HG02938 (cell line): ENCODE results near the gene RALB.
"Not testable (repeated sequence)": the region's sequence is repeated elsewhere in the genome, so short reads cannot be mapped to it uniquely, and the experiment has no call there.

Experiments
- ATAC-seq: cut with Tn5 transposase; IDR thresholded peaks from one replicate; pipeline ENCODE4 v1.9.1; 2021; ENCODE audit warnings: mild to moderate bottlenecking, moderate library complexity; ENCODE audit not compliant: unreplicated experiment

The RALB gene

DNA sequence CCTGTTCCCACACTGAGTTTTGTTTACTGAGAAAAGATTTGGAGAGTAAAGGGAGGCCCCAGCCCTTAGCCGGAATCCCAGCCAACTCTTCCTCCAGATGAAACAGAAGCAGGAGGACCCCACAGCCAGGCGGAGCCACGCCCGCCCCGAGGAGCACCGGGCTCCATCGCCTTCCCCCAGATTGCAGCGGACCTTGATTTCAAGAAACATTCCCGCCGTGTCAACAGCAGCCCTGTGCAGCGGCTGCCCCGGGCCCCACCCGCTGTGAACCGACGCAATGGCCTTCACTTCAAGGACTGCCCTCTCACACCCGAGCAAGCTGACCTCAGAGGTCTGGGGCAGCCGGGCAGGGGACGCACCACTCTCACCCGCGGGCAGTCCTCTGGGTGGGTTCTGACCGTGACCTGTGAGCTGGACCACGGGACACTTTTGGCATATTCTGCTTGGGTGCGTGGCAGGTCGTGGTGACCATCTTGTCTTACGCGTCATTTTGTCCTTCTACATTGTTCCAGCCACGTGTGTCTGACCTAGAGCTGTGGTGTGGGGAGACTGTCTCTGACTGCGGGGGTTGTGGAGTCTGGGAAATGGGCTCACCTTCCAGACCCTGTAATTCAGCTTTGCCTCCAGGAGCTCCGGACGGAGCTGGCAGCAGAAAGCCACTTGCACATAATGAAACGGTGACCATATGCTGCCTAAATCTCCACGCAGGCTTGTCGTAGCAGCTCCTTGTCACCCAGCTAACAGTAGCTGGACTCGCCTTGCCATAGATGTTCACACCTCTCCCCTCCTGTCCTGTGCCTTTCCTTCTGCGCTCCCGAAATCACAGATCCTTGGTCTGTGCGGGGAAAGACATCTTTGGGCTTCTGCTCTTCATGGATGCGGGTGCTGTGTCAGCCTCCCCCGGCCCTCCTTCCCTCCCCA lies 61.3 kb downstream of the RALB start:
- ATAC-seq, result no peak

DNA sequence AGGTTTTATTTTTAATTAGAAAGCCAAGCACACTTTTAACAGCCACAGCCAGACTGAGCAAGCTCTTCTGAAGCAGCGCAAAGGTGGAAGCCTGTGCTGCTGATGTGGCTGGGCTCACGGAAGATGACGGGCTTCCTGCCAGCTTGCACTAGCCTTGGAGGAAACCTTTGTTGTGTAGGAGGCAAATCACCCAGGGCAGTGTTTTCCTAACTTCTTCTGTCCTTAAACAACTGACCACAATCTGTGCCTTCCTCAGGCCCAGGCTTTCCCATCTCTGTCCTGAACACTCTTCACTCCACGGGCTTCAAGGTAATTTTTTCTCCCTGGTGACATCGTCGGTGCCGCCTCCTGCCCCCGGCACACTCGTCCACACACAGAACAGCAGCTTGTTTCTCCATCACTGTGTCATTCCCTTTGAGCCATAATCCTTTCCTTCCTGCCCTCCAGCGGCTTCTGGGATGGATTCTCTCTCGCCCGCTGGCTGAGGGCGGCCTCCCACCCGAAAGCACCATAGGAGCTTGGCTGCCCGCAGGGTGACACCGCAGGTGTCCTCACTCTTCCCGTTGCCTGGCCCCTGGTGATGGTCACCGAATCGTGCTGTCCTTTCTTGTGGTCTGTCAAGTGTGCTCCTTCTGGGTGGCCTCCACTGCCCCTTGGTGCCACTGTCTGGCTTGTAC lies 62.2 kb downstream of the RALB start:
- ATAC-seq, result no peak

DNA sequence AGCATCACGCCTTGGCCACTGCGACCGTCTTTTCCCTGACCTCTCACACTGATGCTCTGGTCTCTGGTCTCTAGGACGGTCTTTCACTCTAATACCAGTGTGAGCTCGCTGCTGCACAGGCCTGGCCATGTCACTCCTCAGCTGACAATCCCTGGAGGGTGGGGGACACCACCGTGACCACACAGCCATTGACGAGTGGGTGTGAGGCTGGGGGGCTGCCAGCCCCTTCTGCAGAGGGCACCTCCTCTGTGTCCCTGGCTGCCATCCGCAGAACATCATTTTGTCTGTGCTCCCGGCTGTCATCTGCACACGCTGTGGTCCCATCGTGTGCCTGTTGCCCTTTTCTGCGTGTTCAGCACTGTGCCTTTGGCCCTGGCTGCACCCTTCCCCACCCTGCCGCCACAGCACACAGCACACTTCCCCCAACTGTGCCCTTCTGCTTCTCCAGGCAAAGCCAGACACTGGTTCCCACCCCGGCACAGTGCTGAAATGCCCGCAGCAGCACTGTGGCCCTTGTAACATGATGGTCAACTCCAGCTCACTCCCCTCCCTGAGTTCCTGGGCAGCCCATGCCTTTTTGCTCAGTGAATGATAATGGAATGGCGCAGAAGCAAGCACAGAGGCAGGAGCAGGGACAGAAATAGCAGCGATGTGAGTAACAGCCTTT lies 62.8 kb downstream of the RALB start:
- no peak for ATAC-seq

DNA sequence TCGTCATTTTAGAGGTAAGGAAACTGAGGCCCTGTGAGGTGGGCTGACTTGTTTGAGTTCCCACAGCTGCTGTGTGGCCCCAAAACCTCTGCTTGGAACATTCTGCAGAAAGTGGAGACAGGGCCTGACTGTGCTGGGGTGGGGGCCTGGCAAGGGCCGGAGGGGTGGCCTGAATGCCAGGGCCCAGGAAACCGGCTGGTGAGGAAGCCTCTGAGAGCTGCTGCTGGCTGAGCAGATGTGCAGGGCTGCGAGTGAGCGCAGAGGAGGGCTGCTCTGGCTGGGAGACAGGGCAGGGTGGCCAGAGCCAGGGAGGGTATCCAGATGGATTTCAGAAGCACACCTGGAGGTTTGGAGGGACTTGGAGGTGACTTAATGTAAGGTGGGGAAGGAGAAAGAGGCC lies 63.4 kb downstream of the RALB start:
- ATAC-seq, result no peak

DNA sequence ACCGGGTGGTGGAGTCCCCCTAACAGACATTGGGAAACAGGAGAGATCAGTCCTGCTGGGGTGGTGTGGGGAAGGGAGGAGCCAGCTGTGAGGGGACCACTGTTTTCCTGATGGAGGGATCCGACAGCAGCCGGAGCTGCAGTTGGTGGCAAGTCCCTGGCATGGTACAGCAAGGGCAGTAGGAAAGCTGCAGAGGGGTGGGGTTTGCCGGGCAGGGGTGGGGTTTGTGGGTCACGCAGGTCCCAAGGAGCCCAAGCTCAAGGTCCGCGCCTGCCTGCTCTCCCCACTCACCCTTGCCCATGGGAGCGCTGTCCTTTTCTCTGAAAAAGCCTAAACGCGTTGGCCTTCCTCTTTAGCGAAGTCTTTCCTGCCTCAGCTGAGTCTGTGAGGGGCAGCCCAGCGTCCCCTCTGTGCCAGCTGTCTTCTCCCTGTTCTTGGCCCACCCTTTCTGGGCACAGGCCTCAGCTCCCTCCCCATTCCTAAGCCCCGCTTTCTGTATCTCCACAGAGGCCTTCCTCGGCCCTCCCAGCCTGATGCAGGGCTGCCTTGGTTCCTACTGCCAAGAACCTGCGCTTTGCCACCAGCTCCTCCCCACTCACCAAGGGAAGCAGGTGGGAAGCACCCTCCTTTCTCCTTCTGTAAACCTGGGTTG lies 64.0 kb downstream of the RALB start:
- no peak for ATAC-seq

DNA sequence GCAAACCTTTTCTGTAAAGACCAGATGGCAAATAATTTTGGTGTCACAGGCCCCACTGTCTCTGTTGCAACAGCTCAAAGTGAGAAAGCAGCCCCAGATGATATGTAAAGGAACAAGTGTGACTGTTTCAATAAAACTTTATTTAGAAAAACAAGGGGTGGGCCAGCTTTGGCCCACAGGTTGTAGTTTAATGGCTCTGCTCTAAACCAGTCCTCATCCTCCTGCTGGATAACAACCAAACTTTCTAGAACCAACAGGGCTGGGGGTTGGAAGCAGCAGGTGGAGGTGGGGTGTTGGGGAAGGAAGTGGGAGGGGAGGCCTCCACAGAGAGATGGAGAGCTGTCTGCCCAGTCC lies 64.5 kb downstream of the RALB start:
- ATAC-seq, result no peak

DNA sequence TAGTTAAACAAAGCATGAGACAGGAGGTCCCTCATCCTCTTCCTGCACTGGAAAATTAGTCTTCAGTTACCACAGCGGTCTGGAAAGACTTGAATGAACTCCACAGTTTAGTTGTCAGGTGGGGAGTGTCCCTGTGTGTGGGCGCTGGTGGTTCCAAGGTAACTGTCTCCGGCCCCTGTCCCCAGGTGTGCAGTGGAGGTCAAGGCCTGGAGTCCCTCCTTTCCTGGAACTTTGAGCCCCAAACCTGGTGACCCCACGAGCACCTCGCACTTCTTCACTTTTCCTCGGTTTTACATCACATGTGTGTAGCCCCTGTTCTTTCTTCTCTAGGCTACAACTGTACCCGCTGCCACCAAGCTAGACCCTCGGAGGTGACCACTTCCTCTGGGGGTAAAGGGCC lies 65.3 kb downstream of the RALB start:
- no peak for ATAC-seq

DNA sequence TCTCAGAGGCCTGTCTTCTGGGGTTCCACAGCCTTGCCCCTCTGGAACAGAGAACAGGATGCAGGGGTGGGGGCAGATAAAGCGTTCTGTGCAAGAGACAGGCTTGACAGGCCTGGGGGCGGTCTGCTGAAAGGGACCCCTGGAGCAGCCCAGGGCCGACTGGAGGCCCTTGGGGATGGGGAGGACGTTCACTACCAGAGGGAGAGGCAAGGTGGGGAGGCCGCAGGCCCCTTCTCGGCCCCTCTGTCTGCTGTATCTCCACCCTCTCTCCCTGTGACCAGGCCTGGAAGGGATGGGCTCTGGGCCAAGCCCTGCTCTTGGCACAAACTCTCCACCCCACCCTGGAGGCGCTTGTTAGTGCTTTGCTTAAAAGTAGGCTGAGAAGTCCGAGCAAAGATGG lies 66.0 kb downstream of the RALB start:
- ATAC-seq, result no peak

DNA sequence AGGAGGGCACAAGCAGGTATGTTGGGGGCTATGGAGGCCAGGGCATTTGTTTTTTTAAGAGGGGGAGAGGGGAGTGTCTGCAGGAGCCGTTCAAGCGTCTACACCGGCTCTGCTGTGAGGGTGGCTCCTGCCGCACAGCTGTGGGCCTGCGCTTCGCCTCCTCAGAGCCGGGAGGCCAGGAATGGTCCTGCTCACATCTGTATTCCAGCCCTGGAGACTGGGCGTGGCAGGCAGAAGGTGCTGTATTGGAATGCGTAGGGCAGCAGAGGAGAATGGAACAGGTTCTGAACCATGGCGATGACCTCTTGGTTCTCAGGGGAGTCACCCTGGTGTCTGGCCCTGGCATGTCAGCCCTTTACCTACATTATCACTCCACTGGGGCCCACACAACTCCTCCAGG lies 66.5 kb downstream of the RALB start:
- no peak for ATAC-seq

DNA sequence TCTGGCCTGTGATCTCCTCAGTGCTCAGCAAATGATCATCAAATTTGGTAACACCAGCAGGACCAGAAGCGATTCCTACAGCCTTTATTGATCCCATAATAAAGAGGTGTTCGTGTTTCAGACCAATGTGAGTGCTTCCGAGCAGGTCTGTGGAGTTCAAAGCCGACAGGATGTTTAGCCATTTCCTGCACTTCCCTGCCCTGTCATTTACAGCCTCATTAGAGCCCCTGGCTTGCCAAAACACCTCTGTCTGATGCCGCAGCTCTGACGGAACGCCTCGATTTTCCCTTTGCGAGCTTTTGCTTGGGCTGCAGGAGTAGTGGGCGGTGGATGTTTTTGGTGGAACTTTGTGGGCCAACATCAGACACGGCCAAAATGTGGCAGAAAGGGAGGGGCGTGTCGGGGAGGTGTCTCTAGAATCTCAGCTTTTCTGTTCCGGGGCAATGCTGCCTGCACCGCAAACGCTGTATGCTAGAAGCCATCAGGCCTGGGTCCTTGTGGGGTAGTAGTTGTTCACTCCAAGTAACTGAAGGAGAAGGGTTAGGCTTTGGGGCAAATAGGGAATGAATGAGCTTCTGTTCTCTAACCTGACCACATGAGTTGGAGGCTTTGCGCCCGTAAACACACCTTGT lies 67.2 kb downstream of the RALB start:
- ATAC-seq, result no peak

DNA sequence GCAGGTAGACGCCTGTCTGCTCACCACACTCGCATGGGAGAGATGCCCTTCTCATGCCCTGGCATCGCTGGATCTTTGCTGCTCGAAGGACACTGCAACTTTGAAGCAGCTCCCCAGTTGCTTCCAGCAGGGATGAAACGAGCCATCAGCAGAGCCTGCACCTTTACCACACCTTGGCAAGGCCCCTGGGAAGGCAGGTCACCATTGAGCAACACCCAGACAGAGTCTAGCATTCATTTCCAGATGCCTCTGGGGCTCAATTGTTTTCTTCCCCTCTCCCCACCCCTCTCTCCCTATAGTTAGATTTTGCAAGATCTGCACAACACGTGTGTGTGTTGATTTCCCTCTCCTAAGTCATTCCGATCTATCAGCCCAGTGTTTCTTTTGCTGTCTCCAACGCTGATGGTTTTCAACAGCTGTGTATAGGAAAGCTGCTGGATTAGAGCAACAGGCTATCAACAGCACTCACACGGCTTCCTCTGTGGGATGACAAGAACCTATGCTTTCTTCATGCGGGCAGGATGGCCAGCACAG lies 67.7 kb downstream of the RALB start:
- ATAC-seq, result no peak

DNA sequence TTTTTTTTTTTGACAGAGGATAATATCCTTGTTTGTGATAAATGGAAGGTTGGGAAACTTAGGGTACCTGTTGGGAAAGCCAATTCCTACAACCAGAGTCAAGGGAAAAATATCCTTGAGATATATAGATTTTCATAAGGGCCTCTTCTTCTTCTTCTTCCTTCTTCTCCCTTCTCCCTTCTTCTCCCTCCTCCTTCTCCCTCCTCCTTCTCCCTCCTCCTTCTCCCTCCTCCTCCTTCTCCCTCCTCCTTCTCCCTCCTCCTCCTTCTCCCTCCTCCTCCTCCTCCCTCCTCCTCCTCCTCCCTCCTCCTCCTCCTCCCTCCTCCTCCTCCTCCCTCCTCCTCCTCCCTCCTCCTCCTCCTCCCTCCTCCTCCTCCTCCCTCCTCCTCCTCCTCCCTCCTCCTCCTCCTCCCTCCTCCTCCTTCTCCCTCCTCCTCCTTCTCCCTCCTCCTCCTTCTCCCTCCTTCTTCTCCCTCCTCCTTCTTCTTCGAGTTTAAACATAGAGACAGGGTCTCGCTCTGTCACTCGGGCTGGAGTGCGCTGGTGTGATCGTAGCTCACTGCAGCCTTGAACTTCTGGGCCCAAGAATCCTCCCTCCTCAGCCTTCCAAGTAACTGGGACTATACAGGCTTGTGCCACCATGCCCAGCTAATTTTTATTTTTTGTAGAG lies 68.4 kb downstream of the RALB start:
- not testable (repeated sequence) for ATAC-seq

DNA sequence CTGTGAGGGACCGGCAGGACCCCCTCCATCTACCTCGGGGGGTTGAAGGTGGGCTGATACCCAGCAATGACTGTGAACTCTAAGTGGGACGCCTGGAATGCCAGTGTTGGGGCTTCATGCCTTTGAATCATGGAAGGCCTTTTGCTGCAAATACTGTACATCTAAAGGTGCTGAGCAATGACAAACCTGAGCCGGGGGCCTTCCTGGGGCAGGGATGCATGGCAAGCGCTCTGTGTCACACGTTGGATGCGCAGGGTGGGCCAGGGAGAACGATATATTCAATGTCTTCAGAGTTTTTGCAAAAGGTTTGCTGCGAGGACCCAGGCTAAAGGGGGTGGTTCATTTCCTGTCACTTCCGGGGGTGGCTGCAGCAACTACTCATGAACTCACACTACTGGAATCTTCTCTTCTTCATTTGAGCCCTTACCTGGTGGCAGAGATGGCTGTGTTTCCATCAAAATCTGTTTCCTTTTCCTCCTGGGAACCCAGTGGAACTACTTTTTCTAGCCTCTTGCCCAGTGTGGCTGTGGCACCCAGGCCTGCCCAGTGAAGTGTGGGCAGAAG lies 69.2 kb downstream of the RALB start:
- no peak for ATAC-seq

DNA sequence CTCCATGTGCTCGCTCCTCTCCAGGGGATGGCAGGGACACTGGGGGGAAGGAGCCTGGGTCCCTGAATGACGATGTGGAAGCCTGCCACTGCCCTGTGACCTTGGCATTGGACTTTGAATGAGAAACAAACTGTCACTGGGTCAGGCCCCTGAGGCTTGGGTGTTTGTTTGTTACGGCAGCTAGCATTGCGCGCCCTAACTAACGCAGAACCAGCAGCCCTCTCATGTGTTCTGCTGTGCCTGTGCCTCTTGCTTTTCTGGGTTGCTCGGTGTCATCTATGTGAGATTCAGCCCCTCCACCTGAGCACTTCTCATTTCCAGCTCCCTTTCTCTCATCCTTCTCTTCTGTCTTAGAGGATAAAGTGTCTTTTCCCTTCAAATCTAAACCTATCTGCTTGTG lies 69.7 kb downstream of the RALB start:
- ATAC-seq, result no peak

DNA sequence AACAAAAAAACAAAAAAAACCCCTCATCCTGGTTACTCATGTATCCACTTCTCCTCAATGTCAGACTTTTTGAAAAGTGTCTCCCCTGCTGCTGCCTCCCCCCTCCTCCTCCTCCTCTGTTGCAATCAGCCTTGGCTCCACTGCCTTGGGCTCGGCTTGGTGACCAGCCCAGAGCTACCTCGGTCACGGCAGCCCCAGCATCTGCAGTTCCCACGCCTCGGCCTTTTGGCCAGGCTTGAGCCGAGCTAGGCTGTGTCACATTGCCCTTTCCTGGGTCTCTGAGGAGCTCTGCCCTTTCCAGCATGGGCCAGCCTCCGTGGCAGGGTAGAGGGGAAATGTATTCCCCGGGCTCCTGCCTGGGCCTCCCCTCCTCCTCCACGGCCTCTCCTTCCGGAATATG lies 70.6 kb downstream of the RALB start:
- ATAC-seq, result no peak

DNA sequence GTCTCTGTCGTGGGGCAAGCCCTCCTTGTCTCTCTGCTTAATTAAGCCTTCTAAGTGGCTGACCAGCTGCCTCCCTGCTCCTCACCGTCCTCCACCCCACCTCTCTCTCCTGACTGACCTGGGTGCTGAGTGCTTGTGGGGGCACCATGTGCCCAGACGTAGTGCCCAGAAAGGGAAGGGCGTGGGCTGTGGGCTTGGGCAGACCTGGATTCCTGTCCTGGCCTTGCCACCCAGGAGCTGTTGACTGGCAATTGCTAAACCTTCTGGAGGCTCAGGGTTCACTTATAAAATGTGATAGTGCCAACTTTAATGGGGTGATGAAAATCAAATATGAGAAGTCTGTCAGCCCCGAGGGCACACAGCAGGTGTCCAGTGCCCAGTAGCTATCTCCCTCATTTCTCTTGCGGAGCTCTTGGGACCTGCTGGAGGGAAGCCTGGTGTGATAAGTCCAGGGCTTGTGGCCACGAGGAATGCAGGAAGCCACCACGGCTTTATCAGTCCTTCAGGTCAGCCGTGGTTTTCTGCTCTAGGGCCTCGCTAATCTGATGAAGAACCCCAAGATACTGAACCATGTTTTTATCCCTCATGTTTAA lies 71.3 kb downstream of the RALB start:
- no peak for ATAC-seq

DNA sequence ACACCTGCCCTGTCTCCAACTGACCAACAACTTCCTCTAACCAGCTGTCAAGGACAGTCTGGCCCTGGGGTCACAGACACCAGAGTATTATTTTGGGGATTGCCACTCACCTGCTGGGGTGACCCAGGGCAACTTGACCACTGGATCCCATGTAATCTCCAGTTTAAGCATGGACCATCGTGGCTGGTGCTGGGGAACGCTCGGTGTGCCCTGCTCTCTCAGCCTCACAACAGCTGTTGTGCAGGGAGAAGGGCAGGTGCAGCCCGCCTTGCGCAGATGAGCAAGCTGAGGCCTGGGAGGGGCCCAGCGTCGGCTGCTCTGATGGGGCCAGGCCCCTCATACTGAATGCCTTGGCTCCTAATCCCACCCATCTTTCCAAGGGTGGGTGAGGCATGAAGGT lies 72.3 kb downstream of the RALB start:
- ATAC-seq, result no peak

DNA sequence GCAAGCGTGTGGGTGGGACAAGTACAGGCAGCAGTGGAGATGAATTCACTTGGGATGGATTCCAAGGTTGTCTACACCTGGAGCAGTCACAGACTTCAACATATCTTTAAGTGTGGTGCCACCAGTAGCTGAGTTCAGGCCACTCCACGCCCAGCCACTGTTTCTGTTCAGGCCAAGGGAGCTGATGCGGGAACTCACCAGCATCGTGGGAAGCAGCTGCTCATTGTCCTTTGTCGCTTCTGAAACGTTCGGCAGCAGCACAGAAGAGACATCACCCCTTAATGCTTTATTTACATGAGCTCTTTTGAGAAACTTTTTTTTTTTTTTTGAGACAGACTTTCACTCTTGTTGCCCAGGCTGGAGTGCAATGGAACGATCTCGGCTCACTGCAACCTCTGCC lies 73.4 kb downstream of the RALB start:
- ATAC-seq, result no peak
